H1 (cell line): ENCODE data around the gene GPRC5D. TPM values are rescaled to one million over a fixed set of nuclear protein-coding genes. Genes with fewer than 3 reads are reported as not detected.

Experiments
- CTCF ChIA-PET: fragments of 300-600 bp; sonication (Branson Sonifier 250); formaldehyde crosslinking; loops from one replicate; lab custom pipeline; 2021; ENCODE audit not compliant: partially characterized antibody; lab: Charles Lee
- POLR2A ChIA-PET: fragments of 300-600 bp; sonication (Branson Sonifier 250); formaldehyde crosslinking; loops from one replicate; lab custom pipeline; 2021; ENCODE audit warnings: inconsistent platforms; ENCODE audit not compliant: partially characterized antibody; lab: Charles Lee
- DNase-seq, 2 experiments: peaks; one replicate each; pipeline versions ENCODE4 v3.0.0 to v3.0.0-alpha.2; 2010 to 2022; ENCODE audit warnings: low spot score in 2 of 2, low read depth in 1 of 2, mixed read lengths in 1 of 2
- FAIRE-seq: peaks from 2 replicates; lab custom pipeline; 2011; peaks lifted over from hg19 to GRCh38; lab: Jason Lieb, UNC
- H2AFZ ChIP-seq: 2 replicates; pipeline ENCODE4 v1.8.1; 2012; ENCODE audit warnings: low read length, inconsistent platforms
- H2AK5ac ChIP-seq: 2 replicates; pipeline ENCODE4 v1.6.1; 2013; ENCODE audit warnings: low read depth, low read length
- H2BK120ac ChIP-seq: replicated peaks from 2 replicates; pipeline ENCODE3; 2013; ENCODE audit warnings: low read depth, low read length, inconsistent platforms
- H2BK12ac ChIP-seq: 2 replicates; pipeline ENCODE4 v1.6.1; 2013; ENCODE audit warnings: low read depth, low read length
- H2BK15ac ChIP-seq: 2 replicates; pipeline ENCODE4 v1.6.1; 2013; ENCODE audit warnings: low read length
- H2BK20ac ChIP-seq: 2 replicates; pipeline ENCODE4 v1.6.1; 2013; ENCODE audit warnings: low read length
- H2BK5ac ChIP-seq: 2 replicates; pipeline ENCODE4 v1.6.1; 2013; ENCODE audit warnings: low read depth, low read length
- H3K14ac ChIP-seq: 2 replicates; pipeline ENCODE4 v1.6.1; 2013; ENCODE audit warnings: inconsistent platforms; ENCODE audit not compliant: insufficient read length
- H3K18ac ChIP-seq: 2 replicates; pipeline ENCODE4 v1.6.1; 2013; ENCODE audit warnings: low read length; ENCODE audit errors: extremely low read depth
- H3K23ac ChIP-seq: 2 replicates; pipeline ENCODE4 v1.6.1; 2013; ENCODE audit warnings: inconsistent platforms; ENCODE audit not compliant: insufficient read length
- H3K23me2 ChIP-seq: 2 replicates; pipeline ENCODE4 v1.6.1; 2013; ENCODE audit warnings: low read depth, low read length
- H3K27ac ChIP-seq: 2 replicates; pipeline ENCODE4 v1.6.1; 2011; ENCODE audit warnings: low read depth, low read length, inconsistent platforms
- H3K27me3 ChIP-seq, 4 experiments: replicated peaks in 1 of 4; 1 replicate in 1 of 4; 2 replicates in 3 of 4; pipeline versions ENCODE4 v1.6.1 to v1.8.1; 2011 to 2013; ENCODE audit warnings: low read length in 3 of 4, mild to moderate bottlenecking in 3 of 4, inconsistent platforms in 2 of 4, mixed read lengths in 2 of 4, moderate library complexity in 1 of 4; ENCODE audit not compliant: control insufficient read depth in 3 of 4, insufficient read depth in 3 of 4; ENCODE audit errors: extremely low read depth in 1 of 4
- H3K36me3 ChIP-seq, 4 experiments: 2 replicates each; pipeline versions ENCODE4 v1.6.1 to v1.8.1; 2011 to 2013; ENCODE audit warnings: mild to moderate bottlenecking in 4 of 4, low read length in 3 of 4, moderate library complexity in 2 of 4, control low read depth in 1 of 4, inconsistent platforms in 1 of 4; ENCODE audit not compliant: insufficient read depth in 4 of 4, control insufficient read depth in 2 of 4
- H3K4ac ChIP-seq: replicated peaks from 2 replicates; pipeline ENCODE3; 2013; ENCODE audit warnings: low read length, low read depth, mixed read lengths, inconsistent platforms; ENCODE audit not compliant: insufficient read length
- H3K4me1 ChIP-seq, 4 experiments: replicated peaks in 1 of 4; 1 replicate in 1 of 4; 2 replicates in 3 of 4; pipeline versions ENCODE4 v1.6.1 to v1.8.1; 2011 to 2013; ENCODE audit warnings: low read length in 3 of 4, inconsistent platforms in 2 of 4, mixed read lengths in 1 of 4; ENCODE audit not compliant: insufficient read depth in 4 of 4, control insufficient read depth in 3 of 4
- H3K4me2 ChIP-seq, 2 experiments: 2 replicates each; pipeline versions ENCODE4 v1.6.1 to v1.8.1; 2011 to 2013; ENCODE audit warnings: low read depth in 2 of 2, low read length in 2 of 2, control low read depth in 1 of 2, inconsistent platforms in 1 of 2, mild to moderate bottlenecking in 1 of 2; ENCODE audit not compliant: insufficient read depth in 1 of 2
- H3K4me3 ChIP-seq, 4 experiments: fragments of 200-600, 300-600 bp in 1 of 4; sonication (generic), shearing (Covaris generic), sonication (Bioruptor Twin) in 1 of 4; 2 replicates each; pipeline versions ENCODE4 v1.5.1 to v1.8.1; 2011 to 2016; ENCODE audit warnings: low read length in 4 of 4, low read depth in 3 of 4, control low read depth in 2 of 4, inconsistent platforms in 2 of 4, mild to moderate bottlenecking in 2 of 4, mixed read lengths in 1 of 4, moderate library complexity in 1 of 4; ENCODE audit not compliant: insufficient read depth in 2 of 4; ENCODE audit errors: extremely low read depth in 1 of 4
- H3K56ac ChIP-seq: replicated peaks from 2 replicates; pipeline ENCODE3; 2013; ENCODE audit warnings: low read depth, mild to moderate bottlenecking, mixed read lengths, low read length, inconsistent platforms; ENCODE audit not compliant: insufficient read length
- H3K79me1 ChIP-seq: 2 replicates; pipeline ENCODE4 v1.6.1; 2013; ENCODE audit warnings: low read depth, low read length, control low read depth
- H3K79me2 ChIP-seq, 2 experiments: 2 replicates each; pipeline versions ENCODE4 v1.6.1 to v1.8.1; 2012 to 2013; ENCODE audit warnings: low read length in 2 of 2, mild to moderate bottlenecking in 2 of 2, inconsistent platforms in 1 of 2; ENCODE audit not compliant: insufficient read depth in 2 of 2, control insufficient read depth in 1 of 2
- H3K9ac ChIP-seq, 4 experiments: replicated peaks in 1 of 4; 1 replicate in 1 of 4; 2 replicates in 3 of 4; pipeline versions ENCODE4 v1.6.1 to v1.8.1; 2011 to 2013; ENCODE audit warnings: low read depth in 3 of 4, low read length in 3 of 4, control low read depth in 2 of 4, mild to moderate bottlenecking in 2 of 4, moderate library complexity in 2 of 4, inconsistent platforms in 1 of 4; ENCODE audit errors: extremely low read depth in 1 of 4
- H3K9me3 ChIP-seq, 2 experiments: 2 replicates each; pipeline versions ENCODE4 v1.6.1 to v1.8.1; 2012 to 2013; ENCODE audit warnings: mild to moderate bottlenecking in 2 of 2, moderate library complexity in 2 of 2, control low read depth in 1 of 2, inconsistent platforms in 1 of 2, low read depth in 1 of 2, low read length in 1 of 2, mixed read lengths in 1 of 2; ENCODE audit not compliant: insufficient read depth in 2 of 2
- H4K20me1 ChIP-seq, 2 experiments: replicated peaks in 1 of 2; 2 replicates each; pipeline versions ENCODE3 to v1.8.1; 2011 to 2013; ENCODE audit warnings: inconsistent platforms in 2 of 2, low read length in 2 of 2, mild to moderate bottlenecking in 1 of 2; ENCODE audit not compliant: insufficient read depth in 2 of 2, control insufficient read depth in 1 of 2
- H4K5ac ChIP-seq: 2 replicates; pipeline ENCODE4 v1.6.1; 2013; ENCODE audit warnings: low read length, low read depth, mixed read lengths, inconsistent platforms; ENCODE audit not compliant: insufficient read length
- H4K8ac ChIP-seq: 2 replicates; pipeline ENCODE4 v1.8.0; 2013; ENCODE audit warnings: mild to moderate bottlenecking, moderate library complexity, low read length, inconsistent platforms; ENCODE audit not compliant: insufficient read depth; ENCODE audit errors: extremely low read depth
- H4K91ac ChIP-seq: replicated peaks from 2 replicates; pipeline ENCODE3; 2013; ENCODE audit warnings: low read length, mixed read lengths, inconsistent platforms; ENCODE audit not compliant: insufficient read length
- ASH2L ChIP-seq: fragments of 200-600, 300-600 bp; sonication (generic); IDR thresholded peaks from one replicate; pipeline ENCODE4 v1.7.1; 2017; ENCODE audit warnings: low read length
- ATF2 ChIP-seq: IDR thresholded peaks from 2 replicates; pipeline ENCODE4 v1.6.1; 2012; ENCODE audit warnings: low read length, inconsistent platforms
- CBX8 ChIP-seq: fragments of 300-800, 300-1000 bp; sonication (generic); IDR thresholded peaks from 2 replicates; pipeline ENCODE4 v1.7.1; 2016; ENCODE audit warnings: low read depth, low read length, borderline replicate concordance
- CTCF ChIP-seq, 3 experiments: IDR thresholded peaks; 1 replicate in 2 of 3; 2 replicates in 1 of 3; pipeline versions ENCODE4 v1.5.1 to v1.6.1; 2011; ENCODE audit warnings: low read length in 3 of 3, mild to moderate bottlenecking in 3 of 3, inconsistent platforms in 2 of 3, low read depth in 1 of 3, moderate library complexity in 1 of 3; ENCODE audit not compliant: insufficient read depth in 1 of 3; ENCODE audit errors: control extremely low read depth in 1 of 3
- JUN ChIP-seq: IDR thresholded peaks from 2 replicates; pipeline ENCODE4 v1.6.1; 2011; ENCODE audit warnings: low read depth, mild to moderate bottlenecking, improper control_type of control experiment, low read length
- JUND ChIP-seq: IDR thresholded peaks from 2 replicates; pipeline ENCODE4 v1.6.1; 2011; ENCODE audit warnings: mild to moderate bottlenecking, improper control_type of control experiment, low read length
- KDM4A ChIP-seq: IDR thresholded peaks from one replicate; pipeline ENCODE4 v1.7.1; 2012; ENCODE audit warnings: low read depth, mild to moderate bottlenecking, moderate library complexity, low read length, inconsistent platforms; ENCODE audit not compliant: severe bottlenecking
- RFX5 ChIP-seq: IDR thresholded peaks from 2 replicates; pipeline ENCODE4 v1.6.1; 2011; ENCODE audit warnings: low read depth, low read length, improper control_type of control experiment, borderline replicate concordance
- SP1 ChIP-seq: IDR thresholded peaks from 2 replicates; pipeline ENCODE4 v1.6.1; 2011; ENCODE audit warnings: low read depth, low read length
- TBP ChIP-seq: IDR thresholded peaks from 2 replicates; pipeline ENCODE4 v1.6.1; 2011; ENCODE audit warnings: low read depth, low read length, improper control_type of control experiment
- WGBS, 2 experiments: shearing (Covaris generic) in 1 of 2; methylation state at CpG; one replicate each; pipeline versions ENCODE4 v1.1.6 to v1.1.7; 2013 to 2015; ENCODE audit warnings: low lambda C conversion rate in 2 of 2, mixed read lengths in 2 of 2, inconsistent platforms in 1 of 2, low coverage in 1 of 2, missing lambda C conversion rate in 1 of 2; ENCODE audit not compliant: insufficient replicate concordance in 2 of 2, insufficient coverage in 1 of 2, insufficient read length in 1 of 2; ENCODE audit errors: extremely low coverage in 1 of 2, missing lambda C conversion rate in 1 of 2; 5-methylcytosine and 5-hydroxymethylcytosine counted together
- polyA plus RNA-seq, 7 experiments: library from polyadenylated mRNA; depleted of rRNA in 3 of 7; stranded (reverse) in 5 of 7; unstranded in 2 of 7; fragments of >200 nt in 5 of 7; fragments of 200-250 nt in 2 of 7; gene quantifications; 1 replicate in 5 of 7; 2 replicates in 1 of 7; 4 replicates in 1 of 7; pipeline versions ENCODE4 v1.2.1 to v1.2.3, GENCODE V29; 2011 to 2013; ENCODE audit warnings: missing spikeins in 2 of 7, mixed read lengths in 2 of 7
- total RNA-seq: library from RNA; stranded (reverse); fragmentation: NEBNext Ultra II Directional; extraction: Animal tissue kit (Norgen Biotek cat#: 25700); gene quantifications from 2 replicates; pipeline ENCODE4 v1.2.1, GENCODE V29; 2021

The GPRC5D gene
- total and polyA plus RNA-seq, 2 of the 8 experiments (the other 6 are each of a cell fraction or from before 2014, with no cell fraction given), result 0.45 TPM; not detected in 1

DNA sequence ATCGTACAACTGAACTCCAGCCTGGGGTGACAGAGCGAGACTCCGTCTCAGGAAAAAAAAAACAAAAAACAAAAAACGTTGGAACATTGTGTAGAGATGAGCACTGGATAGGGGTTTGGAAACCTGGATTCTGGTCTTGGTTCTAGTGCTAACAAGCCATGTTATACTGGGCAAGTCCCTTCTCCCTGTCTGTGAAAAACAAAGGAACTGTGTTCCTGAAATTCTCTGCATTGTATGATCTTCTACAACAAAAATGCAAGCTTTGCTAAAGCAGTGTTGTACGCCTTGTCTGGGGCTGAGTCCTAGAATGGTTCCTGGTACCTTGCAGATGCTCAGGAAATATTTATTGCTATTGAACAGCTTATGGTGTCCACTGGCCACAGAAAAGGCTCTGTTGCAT, 13.4 kb downstream of the GPRC5D start:
- no peak overlapping the region for H2BK15ac ChIP-seq
- H3K9ac ChIP-seq, result no peak overlapping the region
- no peak overlapping the region for H3K14ac ChIP-seq
- H2AFZ ChIP-seq, result no peak overlapping the region
- no peak overlapping the region for H3K4me2 ChIP-seq
- H2BK120ac ChIP-seq, result no peak overlapping the region
- no peak overlapping the region for H2BK12ac ChIP-seq
- no peak overlapping the region for H3K4me3 ChIP-seq
- H3K23me2 ChIP-seq, result no peaks in the 10 kb centered on the region
- 89% methylated on average over 5 of the region's 5 CpGs; no CpG with 5 or more reads in 1 of the 2 experiments for WGBS, 2 experiments
- H4K5ac ChIP-seq, result no peak overlapping the region
- H3K79me1 ChIP-seq, result no peaks in the 10 kb centered on the region
- H3K18ac ChIP-seq, result no peak overlapping the region
- H3K27ac ChIP-seq, result no peak overlapping the region
- no peaks in the 10 kb centered on the region for H3K4me1 ChIP-seq
- no peak overlapping the region for H3K56ac ChIP-seq
- no peak overlapping the region for H4K91ac ChIP-seq
- H4K20me1 ChIP-seq, result no peaks in the 10 kb centered on the region
- no peak overlapping the region for H3K23ac ChIP-seq
- no peak overlapping the region for H3K4ac ChIP-seq
- no peak overlapping the region for H2BK5ac ChIP-seq
- FAIRE-seq (no peak), DNase-seq (no peak)
- no peak overlapping the region for H2AK5ac ChIP-seq
- H4K8ac ChIP-seq, result no peak overlapping the region
- no peaks in the 10 kb centered on the region for H3K9me3 ChIP-seq
- H3K36me3 ChIP-seq, result no peaks in the 10 kb centered on the region
- ChIA-PET POLR2A (no interaction called here), CTCF (interaction anchor here (0.7 to 1.4 kb wide), 4 partner anchors 22 to 273 kb away, joined by 3 to 4 read pairs (median 4); no protein-coding TSS in a partner anchor)
- no peak overlapping the region for H2BK20ac ChIP-seq
- no peaks in the 10 kb centered on the region for H3K27me3 ChIP-seq
- no peaks in the 10 kb centered on the region for H3K79me2 ChIP-seq
- TF ChIP-seq TBP (no peak), CTCF (IDR thresholded peaks at IDR 0.05; ENCODE audit: control extremely low read depth in 1 of 3, insufficient read depth in 1 of 3, low read depth in 1 of 3, low read length in 3 of 3) (no peak), ASH2L (no peak), CBX8 (no peak), RFX5 (no peak), ATF2 (no peak), KDM4A (no peak), SP1 (no peak), JUND (no peak), JUN (no peak)
